ENCODE results near the gene ST3GAL3.

ST3GAL3 gene

DNA sequence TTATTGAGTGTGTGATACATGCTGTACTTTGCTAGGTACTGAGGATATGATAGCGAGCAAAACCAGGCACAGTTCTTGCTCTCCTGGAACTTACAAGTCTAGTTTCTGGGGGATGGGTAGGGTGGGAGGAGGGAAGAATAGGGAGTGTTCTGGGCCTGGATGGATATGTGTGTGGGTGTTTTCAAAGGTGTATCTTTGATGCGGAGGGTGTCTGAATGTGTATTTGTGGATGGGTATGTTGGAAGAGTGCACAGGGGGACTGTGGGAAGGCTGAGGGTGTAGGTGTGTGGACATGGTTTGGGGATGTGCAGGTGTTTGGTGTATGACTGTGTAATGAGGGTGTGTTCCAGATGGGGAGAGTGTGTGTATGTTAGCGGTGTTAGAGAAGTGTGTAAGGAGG is 258.0 kb downstream of the ST3GAL3 start:
- no peak for DNase-seq (ENCODE audit: low spot score)

DNA sequence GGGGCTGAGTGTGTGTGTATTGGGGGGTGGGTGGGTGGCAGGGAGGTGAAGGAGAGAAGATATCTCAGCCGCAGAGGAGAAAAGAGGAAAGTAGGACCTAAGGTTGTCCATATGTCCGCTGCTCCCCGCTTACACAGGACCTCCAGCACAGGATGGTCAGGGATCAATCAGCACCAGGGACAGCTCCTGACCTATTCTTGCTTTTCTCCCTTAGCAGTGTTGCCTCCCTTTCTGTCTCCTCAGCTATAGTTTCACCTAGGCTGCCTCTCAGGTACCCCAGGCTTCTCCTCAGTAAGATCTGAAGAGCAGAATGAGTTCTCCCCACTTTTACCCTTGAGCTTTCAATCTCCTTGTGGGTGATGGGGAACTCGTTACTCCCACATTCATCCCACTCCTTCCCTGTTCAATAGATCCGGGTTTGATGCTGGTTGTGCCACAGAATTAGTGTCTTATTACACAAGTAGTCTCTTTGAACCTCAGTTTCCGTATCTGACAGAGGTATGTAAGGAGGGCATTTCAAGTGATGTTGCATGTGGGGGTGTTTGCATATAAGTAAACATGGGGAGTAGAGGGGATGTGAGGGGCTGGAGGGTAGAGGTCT is 261.1 kb downstream of the ST3GAL3 start:
- peak; percentile 39 for DNase-seq (ENCODE audit: low spot score)

DNA sequence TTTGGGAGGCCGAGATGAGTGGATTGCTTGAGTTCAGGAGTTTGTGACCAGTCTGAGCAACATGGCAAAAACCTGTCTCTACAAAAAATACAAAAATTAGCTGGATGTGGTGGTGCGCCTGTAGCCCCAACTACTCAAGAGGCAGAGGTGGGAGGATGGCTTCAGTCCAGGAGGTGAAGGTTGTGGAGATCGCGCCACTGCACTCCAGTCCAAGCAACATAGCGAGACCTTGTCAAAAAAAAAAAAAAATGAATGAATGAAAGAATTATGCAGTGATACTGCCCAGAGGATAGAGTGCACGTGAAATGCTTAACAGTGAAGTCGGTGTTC is 262.0 kb downstream of the ST3GAL3 start:
- no peak for DNase-seq (ENCODE audit: low spot score)

DNA sequence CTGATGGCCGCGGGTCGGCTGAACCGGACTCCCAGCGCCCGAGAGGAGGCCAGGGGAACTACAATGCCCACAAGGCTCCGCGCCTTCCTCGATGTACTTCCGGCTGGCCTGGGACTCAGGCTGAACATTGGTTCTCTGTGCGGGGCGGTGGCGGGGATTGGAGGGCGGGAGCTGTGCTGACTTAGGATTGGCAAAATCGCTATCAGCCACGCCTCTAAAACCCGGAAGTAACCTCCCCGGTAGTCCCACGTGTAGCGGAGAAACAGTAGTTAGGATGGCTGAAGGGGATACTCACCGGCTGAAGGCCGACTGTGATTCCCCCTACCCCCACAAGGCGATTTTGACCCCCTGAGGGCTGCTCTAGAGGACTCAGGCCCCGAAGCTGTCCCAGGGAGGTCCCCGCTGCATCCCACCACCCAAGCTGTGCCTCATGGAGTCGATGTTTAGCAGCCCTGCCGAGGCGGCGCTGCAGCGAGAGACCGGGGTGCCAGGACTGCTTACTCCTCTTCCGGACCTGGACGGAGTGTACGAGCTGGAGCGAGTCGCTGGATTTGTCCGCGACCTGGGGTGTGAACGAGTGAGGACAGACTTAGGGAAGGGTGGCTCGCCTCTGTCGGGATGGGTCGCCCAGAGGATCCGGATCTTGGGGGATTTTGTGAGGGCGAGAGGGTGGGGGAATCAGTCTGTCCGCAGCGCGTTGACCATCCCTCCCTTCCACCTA is 262.6 kb downstream of the ST3GAL3 start, which contains the start of gene DPH2:
Gene DPH2, plus strand, starts transcription at position 265 of the 721 bp plus-strand sequence. Its CDS starts 166 bp downstream, at position 431.
- DNase-seq (ENCODE audit: low spot score) = peak; percentile 100

DNA sequence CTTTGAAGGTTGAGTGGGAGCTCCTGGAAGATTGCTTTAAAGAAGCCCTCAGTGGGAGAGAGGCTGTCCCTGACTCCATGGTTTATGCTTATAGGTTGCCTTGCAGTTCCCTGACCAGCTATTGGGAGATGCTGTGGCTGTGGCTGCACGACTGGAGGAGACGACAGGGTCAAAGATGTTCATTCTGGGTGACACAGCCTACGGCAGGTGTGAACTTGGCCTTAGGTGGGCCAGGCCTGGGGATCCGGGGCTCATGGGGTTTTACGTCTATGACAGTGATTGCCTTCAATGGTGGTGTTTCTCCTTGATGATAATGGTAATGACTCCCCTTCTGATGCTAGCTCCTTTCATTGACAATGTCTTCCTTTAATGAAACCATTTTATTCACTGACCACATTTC is 263.2 kb downstream of the ST3GAL3 start:
- no peak for DNase-seq (ENCODE audit: low spot score)

DNA sequence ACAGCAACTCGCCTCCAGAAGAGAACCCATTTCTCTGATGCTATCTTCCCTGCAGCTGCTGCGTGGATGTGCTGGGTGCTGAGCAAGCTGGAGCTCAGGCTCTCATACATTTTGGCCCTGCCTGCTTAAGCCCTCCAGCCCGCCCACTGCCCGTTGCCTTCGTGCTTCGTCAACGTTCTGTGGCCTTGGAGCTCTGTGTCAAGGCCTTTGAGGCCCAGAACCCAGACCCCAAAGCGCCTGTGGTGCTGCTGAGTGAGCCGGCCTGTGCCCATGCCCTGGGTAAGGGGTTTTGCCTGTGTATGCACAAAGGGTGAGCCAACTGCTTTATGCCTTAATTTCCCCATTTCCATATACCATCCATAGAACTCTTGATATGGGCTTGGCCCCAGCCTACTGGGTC is 263.6 kb downstream of the ST3GAL3 start:
- no peak for DNase-seq (ENCODE audit: low spot score)

DNA sequence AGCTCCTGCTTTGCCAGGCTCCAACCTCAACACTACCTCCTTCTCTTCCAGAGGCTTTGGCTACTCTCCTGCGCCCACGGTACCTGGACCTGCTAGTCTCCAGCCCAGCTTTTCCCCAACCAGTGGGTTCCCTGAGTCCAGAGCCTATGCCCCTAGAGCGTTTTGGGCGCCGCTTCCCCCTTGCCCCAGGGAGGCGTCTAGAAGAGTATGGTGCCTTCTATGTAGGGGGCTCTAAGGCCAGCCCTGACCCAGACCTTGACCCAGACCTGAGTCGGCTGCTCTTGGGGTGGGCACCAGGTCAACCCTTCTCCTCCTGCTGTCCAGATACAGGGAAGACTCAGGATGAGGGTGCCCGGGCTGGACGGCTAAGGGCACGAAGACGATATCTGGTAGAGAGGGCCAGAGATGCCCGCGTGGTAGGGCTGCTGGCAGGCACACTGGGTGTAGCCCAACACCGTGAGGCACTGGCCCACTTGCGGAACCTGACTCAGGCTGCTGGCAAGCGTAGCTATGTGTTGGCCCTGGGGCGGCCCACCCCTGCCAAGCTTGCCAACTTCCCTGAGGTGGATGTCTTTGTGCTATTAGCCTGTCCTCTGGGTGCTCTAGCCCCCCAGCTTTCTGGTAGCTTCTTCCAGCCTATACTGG is 264.1 kb downstream of the ST3GAL3 start:
- no peak for DNase-seq (ENCODE audit: low spot score)

DNA sequence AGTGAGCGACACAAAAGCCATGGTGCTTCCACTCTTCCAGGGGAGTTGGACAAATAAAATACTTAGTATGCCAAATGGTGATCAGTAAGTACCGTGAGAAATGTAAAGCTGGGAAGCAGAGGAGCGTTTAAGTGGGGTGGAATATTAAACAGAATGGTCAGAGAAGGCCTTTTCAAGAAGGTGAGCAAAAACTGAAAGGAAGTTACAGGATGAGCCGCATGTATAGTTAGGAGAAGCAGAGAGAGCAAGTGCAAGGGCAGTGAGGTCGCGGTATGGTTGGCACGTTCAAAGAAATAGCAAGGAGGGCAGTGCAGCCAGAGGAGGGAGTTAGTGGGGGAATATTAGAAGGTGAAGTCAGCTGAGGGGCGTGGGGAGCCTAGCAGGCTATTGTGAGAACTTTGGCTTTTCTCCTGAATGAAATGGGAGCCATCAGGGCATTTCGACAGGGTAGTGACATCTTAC is 266.7 kb downstream of the ST3GAL3 start:
- no peak for DNase-seq (ENCODE audit: low spot score)

DNA sequence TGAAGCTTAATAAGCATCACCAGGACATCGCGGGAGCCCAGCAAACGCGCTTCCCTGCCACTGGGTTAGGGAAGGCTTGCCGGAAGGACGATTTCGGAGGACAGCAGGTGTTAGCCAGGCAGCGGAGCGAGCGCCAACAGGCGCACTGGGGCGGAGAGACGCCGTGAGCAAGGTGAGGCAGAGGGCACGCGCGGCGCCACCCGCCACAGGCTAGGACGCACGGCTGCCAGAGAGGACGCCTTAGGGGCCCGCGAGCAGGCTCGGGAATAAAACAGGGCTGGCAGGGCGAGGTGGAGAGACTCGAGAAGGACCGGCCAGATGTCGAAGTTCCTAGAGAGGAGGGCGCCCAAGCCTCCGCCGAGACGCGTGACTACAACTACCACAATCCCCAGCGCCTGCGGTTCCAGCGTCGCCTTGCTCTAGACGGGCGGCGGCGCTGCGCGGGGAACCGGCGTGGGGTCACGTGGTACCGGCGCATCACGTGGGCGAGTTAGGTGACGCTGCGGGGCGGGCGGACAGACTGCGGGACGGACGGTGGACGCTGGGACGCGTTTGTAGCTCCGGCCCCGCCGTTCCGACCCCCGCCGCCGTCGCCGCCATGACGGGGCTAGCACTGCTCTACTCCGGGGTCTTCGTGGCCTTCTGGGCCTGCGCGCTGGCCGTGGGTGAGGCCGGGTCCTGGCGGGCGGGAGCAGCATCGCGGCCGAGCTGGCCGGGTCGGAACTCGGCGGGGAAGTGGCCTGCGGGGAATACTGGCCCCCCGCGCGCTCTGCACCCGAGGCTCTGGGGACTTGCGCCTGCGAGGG is 267.3 kb downstream of the ST3GAL3 start, which contains the start of gene ATP6V0B:
Gene ATP6V0B, plus strand, starts transcription at position 518 of the 806 bp plus-strand sequence. Its CDS starts 81 bp downstream, at position 599.
- DNase-seq (ENCODE audit: low spot score) = peak; percentile 99

DNA sequence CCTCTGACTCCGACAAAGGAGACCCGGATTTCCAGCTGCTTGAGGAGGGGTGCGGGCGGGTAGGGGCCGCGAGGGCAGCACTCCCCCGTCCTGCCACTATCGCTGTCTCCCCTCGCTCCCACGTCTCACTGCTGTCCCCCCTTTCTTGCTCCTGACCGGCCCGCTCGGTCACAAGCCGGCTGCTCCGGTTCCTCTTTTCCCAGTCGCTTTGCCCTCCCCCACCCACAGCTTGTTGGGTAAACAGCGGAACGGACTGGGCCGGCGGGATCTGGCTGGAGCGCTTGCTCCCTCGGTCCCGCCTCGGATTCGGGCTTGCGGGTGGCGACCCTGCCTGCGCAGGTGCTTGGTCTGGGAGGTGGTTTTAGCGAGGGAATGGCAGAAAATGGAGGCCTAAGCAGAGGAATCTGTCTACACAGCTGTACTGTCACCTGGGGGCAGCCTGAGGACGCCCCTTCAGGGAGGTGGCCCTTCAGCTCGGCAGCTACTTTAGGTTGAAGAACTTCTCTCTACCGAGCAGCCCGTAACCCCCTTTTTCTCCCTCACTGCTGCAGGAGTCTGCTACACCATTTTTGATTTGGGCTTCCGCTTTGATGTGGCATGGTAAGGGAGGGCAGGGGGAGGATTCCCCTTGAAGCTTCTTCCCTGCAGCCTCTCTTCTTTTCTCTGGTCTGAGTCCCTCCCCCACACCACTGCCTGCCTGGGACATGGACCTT is 268.1 kb downstream of the ST3GAL3 start:
- DNase-seq (ENCODE audit: low spot score) = peak; percentile 70

DNA sequence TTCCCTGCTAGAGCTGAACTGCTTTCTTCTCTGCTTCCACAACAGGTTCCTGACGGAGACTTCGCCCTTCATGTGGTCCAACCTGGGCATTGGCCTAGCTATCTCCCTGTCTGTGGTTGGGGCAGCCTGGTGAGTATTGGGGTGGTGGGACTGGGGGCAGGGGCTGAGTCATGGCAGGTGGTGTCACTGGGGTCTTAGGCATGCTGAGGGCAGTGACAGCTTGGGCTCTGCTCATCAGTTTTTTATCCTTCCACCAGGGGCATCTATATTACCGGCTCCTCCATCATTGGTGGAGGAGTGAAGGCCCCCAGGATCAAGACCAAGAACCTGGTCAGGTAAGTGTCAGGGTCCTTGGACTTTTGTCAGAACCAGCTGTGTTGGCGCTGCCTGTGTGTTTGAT is 268.7 kb downstream of the ST3GAL3 start:
- no peak for DNase-seq (ENCODE audit: low spot score)

DNA sequence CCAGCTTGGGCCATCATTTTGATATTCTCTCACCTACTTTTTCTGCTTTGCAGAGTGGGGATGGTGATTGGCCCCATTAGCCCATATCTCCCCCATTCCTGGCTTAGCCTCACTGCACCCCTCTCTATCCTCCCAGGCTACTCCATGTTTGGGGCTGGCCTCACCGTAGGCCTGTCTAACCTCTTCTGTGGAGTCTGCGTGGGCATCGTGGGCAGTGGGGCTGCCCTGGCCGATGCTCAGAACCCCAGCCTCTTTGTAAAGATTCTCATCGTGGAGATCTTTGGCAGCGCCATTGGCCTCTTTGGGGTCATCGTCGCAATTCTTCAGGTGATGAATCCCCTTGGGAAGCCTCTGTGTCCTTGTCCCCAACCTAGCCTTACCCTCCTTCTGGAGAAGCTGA is 269.6 kb downstream of the ST3GAL3 start:
- no peak for DNase-seq (ENCODE audit: low spot score)

DNA sequence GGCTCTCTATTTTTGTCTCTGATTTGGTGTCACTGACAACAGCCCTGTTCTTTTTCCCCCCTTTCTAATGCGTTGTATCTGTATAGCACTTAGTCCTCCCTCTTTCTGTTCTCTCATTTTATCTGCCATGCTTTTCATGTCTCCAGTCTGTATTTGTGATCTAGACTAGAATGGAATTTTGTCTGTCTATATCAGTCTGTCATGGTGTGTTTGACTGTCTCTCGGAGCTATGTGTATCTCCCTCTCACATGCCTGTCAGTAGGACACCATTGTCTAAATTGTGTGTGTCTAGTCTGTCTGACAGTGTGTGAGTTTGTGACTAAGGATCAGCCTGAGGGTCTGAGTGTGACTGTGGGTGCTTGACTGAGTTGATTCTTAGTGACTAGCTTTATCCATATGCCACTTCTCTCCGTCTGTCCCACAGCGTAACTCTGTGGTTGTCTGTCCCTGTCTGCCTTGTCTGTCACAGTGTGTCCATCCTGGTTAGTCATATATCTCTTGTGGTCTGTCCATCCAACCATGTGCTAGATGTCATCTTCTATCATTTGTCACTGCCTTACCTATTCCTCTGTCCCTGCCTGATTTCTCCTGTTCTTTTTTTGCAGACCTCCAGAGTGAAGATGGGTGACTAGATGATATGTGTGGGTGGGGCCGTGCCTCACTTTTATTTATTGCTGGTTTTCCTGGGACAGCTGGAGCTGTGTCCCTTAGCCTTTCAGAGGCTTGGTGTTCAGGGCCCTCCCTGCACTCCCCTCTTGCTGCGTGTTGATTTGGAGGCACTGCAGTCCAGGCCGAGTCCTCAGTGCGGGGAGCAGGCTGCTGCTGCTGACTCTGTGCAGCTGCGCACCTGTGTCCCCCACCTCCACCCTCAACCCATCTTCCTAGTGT is 270.3 kb downstream of the ST3GAL3 start:
- no peak for DNase-seq (ENCODE audit: low spot score)

DNA sequence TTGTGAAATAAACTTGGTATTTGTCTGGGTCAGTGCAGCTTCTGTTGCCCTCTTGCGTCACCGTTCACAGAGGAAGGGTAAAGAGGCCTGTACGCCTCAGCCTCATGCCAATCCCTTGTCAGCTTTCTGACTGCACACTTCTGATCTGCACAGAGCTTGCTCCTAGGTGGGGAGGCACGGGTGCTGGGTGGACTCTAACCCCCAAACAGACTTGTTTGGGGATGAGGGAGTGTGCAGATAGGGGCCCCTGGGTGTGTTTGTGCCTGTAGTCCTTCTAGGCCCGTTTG is 270.9 kb downstream of the ST3GAL3 start:
- DNase-seq (ENCODE audit: low spot score) = no peak

DNA sequence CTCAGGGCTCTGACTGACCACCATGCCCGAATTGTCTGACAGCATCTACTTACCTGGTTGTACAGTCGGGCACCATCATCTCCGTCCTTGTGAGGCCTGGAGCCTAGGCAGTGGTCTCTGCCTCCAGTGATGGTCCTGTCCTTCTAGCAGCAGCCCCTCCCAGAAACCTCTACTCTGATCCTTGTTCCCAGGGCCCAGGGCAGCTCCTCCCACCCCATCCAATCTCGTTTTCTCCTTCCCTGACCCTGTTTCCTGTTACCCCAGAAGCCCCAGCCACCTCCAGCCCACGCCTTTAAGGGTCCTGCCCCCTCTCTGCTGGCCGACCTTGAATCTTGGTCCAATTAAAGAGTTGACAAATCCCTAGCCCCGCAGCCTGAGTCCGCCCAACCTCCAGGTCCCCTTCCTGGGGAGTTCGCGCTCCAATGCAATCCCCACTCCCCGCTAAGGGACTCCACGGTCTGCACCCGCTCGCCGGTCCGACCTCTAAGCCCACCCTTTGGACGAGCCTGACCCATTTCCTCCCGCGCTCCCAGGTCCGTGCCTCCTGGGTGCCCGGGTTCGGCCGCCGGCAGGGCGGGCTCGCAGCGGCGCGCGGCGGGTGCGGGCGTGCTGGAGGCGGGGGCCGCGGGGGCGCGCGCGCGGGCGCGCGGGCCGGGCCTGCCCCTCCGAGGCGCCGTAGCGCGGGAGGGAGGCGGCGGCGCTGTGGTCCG is 271.4 kb downstream of the ST3GAL3 start, which contains the start of gene B4GALT2:
Gene B4GALT2, plus strand, starts transcription at position 660 of the 710 bp plus-strand sequence. CDS start 1,951 bp downstream, outside the sequence.
- DNase-seq (ENCODE audit: low spot score) = peak; percentile 87

DNA sequence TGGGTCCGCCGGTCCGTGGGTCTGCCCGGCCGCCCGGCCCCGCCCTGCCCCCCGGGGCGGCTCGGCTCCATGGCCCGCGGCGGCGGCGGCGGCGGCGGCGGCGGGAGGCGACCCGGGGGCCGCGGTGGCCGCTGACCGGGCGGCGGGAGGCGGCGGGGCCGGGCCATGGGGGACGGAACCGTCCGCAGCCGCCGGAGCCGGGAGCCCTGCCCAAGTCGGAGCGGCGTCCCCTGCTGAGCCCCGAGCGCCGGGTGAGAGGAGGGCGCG is 271.9 kb downstream of the ST3GAL3 start:
- DNase-seq (ENCODE audit: low spot score) = no peak

DNA sequence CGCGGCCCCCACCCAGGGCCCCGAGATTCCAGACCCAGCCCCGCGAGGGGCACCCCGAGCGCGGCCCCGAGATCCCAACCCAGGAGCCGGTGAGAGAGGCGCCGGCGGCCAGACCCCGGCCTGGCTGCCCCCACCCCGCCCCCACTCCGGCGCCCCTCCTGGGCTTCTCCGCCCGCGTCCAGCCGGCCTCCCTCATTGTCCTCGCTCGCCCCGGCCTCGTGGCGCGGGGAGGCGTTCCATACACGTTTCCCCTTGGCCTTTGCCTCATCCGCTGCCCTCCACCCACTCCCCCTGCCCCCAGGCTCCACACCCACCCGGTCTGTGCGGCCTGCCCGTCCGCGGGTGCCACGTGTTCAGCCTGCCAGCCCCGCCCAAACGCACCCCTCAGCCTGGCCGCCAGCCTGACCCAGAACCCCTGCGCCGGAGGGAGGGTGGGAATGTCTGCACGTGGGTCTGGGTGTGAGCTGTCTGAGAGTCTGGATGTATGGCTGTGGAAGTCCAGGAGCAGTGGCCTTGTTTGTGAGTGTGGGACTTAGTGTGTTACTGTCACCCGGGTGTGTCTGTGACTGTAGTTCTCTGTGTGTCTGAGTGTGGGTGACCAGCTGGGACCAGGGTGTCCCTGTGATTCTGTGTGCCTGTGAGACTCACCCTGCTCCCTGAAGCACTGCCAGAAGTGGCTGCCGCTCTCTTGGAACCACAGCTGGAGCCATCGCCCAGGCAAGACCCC is 272.4 kb downstream of the ST3GAL3 start:
- DNase-seq (ENCODE audit: low spot score) = peak; percentile 78

DNA sequence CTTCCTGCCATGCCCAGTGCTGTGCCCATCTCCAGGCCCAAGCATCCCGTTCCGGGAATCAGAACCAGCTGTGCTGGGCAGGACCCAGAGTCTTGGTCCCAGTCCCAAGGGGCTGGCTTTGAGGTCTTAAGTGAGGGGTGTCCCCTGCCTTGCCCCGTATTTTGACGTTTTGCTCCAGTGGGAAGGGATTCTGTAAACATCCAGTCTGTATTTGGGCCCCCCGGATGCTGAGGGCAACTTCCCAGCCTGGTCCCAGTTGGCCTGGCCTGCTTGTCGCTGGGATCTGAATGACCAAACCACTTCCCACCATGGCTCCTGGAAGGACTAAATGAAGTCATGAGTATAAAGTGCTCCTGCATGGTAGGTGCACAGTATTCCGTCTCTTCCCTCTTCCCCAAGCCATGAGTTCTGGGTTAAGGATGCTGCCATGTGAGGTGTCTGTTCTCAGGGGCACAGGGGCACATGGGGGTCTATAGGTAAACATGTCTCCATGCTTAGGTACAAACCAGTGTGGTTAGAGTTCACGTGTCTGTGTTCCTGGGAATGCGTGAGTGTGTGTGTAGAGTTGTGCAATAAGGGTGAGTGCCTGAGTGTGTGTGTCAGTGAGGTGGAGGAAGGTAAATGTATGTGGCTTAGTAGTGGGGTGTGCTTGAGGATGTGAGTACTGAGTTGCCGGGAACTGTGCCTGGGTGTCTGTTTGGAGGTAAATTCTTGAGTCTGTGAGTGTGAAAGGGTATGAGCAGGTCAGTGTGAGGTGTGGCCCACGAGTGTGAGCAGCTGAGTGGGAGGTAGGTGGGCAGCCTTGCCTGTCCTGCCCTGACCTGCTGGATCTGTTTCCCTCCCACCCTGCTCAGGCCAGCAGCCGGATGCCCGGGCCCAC is 273.2 kb downstream of the ST3GAL3 start:
- peak; percentile 42 for DNase-seq (ENCODE audit: low spot score)

Measured in hepatic stellate cell (primary cell).